Chondrocyte (in vitro differentiated cells): Measurements from ENCODE around the gene LDAH. TPM values are rescaled to one million over a fixed set of nuclear protein-coding genes. Genes with fewer than 3 reads are reported as not detected.

Source experiments
- DNase-seq: peaks from one replicate; pipeline ENCODE4 v3.0.0; 2021; ENCODE audit warnings: mixed read lengths, low spot score
- H3K27ac Mint-ChIP-seq: one replicate; pipeline ENCODE4 v1.8.0; 2021; ENCODE audit warnings: mild to moderate bottlenecking, moderate library complexity, mixed read lengths; ENCODE audit not compliant: unreplicated experiment
- H3K27me3 Mint-ChIP-seq: 2 replicates; pipeline ENCODE4 v1.8.0; 2021; ENCODE audit warnings: low read depth, mixed read lengths
- H3K36me3 Mint-ChIP-seq: 2 replicates; pipeline ENCODE4 v1.8.0; 2021; ENCODE audit warnings: low read depth, mixed read lengths
- H3K4me1 Mint-ChIP-seq: 2 replicates; pipeline ENCODE4 v1.8.0; 2021; ENCODE audit warnings: low read depth, mild to moderate bottlenecking, mixed read lengths
- H3K4me3 Mint-ChIP-seq: one replicate; pipeline ENCODE4 v1.8.0; 2021; ENCODE audit warnings: mild to moderate bottlenecking, moderate library complexity, mixed read lengths; ENCODE audit not compliant: unreplicated experiment
- H3K9me3 Mint-ChIP-seq: 2 replicates; pipeline ENCODE4 v1.8.0; 2021; ENCODE audit warnings: low read depth, mixed read lengths
- total RNA-seq: library from RNA; stranded (reverse); gene quantifications from 3 replicates; pipeline ENCODE4 v1.2.1, GENCODE V29; 2021
- TF ChIP-seq, protein P1 (sequence below): fragments of 200-600 bp; sonication (generic); IDR thresholded peaks from 2 replicates; pipeline ENCODE4 v1.5.0; 2021; ENCODE audit warnings: antibody characterized with exemption, mild to moderate bottlenecking, moderate library complexity

The LDAH gene
- total RNA-seq, 1 donor from 2014 or later, result 18.1 TPM

DNA sequence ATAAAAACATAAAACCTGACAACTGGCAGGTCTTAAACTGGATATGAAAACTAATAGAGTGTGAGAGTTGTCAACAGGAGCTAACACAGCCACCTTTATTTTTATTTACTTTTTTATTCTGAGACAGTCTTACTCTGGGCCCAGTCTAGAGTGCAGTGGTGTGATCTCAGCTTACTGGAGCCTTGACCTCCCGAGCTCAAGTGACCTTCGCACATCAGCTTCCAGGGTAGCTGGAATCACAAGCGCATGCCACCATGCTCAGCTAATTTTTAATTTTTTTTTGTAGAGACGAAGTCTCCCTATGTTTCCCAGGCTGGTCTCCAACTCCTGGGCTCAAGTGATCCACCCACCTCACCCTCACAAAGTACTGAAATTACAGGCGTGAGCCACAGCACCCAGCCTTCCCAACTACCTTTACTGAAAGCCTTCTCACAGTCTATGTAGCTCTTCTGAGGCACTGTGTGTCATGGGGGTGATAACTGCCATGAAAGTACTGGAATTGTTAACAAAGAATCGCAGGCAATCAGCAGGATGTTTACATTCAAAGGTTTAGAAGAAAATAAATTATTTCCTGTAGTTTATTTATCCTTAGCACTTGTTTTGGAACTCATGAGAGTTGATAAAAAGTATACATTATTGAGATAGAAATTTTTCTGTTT is 131.7 kb downstream of the LDAH start:
- Mint-ChIP-seq H3K27me3 (no peaks in the 10 kb centered on the region), H3K9me3 (peaks cover 2% of the 10 kb centered on the region), H3K27ac (no peak overlapping the region), H3K4me1 (peaks cover 15% of the 10 kb centered on the region), H3K4me3 (no peak overlapping the region), H3K36me3 (peaks cover 12% of the 10 kb centered on the region)
- no peak for DNase-seq
- TF ChIP-seq, protein P1, sequence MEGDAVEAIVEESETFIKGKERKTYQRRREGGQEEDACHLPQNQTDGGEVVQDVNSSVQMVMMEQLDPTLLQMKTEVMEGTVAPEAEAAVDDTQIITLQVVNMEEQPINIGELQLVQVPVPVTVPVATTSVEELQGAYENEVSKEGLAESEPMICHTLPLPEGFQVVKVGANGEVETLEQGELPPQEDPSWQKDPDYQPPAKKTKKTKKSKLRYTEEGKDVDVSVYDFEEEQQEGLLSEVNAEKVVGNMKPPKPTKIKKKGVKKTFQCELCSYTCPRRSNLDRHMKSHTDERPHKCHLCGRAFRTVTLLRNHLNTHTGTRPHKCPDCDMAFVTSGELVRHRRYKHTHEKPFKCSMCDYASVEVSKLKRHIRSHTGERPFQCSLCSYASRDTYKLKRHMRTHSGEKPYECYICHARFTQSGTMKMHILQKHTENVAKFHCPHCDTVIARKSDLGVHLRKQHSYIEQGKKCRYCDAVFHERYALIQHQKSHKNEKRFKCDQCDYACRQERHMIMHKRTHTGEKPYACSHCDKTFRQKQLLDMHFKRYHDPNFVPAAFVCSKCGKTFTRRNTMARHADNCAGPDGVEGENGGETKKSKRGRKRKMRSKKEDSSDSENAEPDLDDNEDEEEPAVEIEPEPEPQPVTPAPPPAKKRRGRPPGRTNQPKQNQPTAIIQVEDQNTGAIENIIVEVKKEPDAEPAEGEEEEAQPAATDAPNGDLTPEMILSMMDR, result no peak

DNA sequence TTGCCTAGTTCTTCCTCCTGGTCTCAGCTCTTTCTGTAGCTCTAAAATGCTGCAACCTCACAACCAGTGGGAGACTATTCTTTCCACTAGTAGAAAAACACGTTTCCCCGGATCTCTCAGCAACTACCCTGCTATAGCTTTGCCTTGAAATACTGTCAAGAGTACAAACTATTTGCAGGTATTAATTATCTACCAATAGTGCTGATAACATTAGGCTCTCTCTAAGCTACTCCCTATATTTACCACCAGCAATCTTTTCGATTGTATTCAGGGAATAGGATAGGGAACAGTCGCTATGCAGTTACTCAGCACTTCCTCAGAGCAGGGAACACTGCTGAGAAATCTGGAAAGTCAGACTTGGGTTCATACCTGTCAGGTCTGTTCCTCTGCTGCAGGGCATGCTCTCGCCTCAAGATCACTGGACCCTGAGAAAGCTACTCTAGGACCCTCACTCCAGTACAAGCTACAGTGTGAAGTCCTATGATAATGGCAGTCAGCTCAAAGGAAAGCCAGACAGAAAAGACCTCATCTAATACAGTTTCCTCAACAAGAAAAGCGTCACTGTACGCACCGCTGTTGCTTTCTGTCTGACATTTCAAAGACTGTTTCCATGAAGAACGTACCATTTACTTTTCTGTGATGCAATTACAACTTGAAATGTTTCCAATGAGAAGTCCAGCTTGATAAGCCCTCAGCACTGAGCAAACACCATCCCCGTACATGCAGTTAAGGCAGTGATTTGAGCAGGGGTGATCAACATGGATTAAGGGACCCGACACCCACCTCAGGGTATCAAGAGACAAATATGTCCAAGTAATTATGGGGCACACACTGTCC is 133.3 kb downstream of the LDAH start:
- Mint-ChIP-seq H3K36me3 (peaks cover 16% of the 10 kb centered on the region), H3K4me1 (peaks cover 10% of the 10 kb centered on the region), H3K4me3 (no peak overlapping the region), H3K27me3 (no peaks in the 10 kb centered on the region), H3K27ac (no peak overlapping the region), H3K9me3 (peaks cover 2% of the 10 kb centered on the region)
- TF ChIP-seq, protein P1, result no peak
- no peak for DNase-seq

GRCh38 chr2:20687260-20687832 is 135.6 kb downstream of the LDAH start:
- peaks cover 2% of the 10 kb centered on the region for H3K4me1 Mint-ChIP-seq
- peaks cover 21% of the 10 kb centered on the region for H3K36me3 Mint-ChIP-seq
- TF ChIP-seq, protein P1, result no peak
- no peak overlapping the region for H3K27ac Mint-ChIP-seq
- no peaks in the 10 kb centered on the region for H3K27me3 Mint-ChIP-seq
- no peak overlapping the region for H3K4me3 Mint-ChIP-seq
- H3K9me3 Mint-ChIP-seq, result peaks cover 2% of the 10 kb centered on the region
- no peak for DNase-seq

GRCh38 chr2:20684581-20685063 is 138.3 kb downstream of the LDAH start:
- no peak overlapping the region for H3K27ac Mint-ChIP-seq
- TF ChIP-seq, protein P1, result no peak
- peaks cover 2% of the 10 kb centered on the region for H3K9me3 Mint-ChIP-seq
- H3K4me3 Mint-ChIP-seq, result no peak overlapping the region
- H3K27me3 Mint-ChIP-seq, result no peaks in the 10 kb centered on the region
- no peak for DNase-seq
- H3K36me3 Mint-ChIP-seq, result peaks cover 26% of the 10 kb centered on the region
- H3K4me1 Mint-ChIP-seq, result peaks cover 10% of the 10 kb centered on the region

DNA sequence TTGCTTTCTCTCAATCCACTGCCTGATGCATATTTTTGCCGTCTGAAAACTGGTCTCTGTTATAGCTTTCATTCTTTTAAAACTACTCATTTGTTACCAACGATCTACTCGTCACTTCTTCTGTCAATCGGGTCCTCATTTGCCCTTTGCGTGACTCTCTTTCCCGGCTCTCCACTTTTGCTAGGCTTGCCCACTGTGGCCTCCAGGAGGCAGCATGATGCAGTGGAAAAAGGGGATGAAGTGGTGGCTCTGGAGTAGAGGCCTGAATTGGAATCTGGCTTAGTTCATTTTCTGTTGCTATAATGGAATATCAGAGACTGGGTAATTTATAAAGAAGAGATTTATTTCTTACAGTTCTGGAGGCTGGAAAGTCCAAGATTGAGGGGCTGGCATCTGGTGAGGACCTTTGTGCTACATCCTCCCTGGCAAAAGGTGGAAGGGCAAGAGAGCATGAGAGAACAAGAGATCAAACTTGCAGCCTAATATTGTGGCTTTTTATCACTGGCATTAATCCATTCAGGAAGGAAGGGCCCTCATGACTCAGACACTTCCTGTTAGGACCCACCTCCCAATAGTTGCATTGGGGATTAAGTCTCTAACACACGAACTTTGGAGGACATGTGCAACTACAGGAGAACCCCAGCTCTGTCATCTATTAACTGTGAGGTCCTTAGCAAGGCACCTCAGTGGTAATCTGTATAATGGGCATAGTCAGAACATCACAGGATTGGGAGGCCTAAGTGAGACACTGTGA is 140.6 kb downstream of the LDAH start:
- H3K27me3 Mint-ChIP-seq, result no peaks in the 10 kb centered on the region
- H3K27ac Mint-ChIP-seq, result peak overlapping the region; percentile 50
- no peak for DNase-seq
- H3K4me1 Mint-ChIP-seq, result peaks cover 10% of the 10 kb centered on the region
- TF ChIP-seq, protein P1, result peak; percentile 84
- no peak overlapping the region for H3K4me3 Mint-ChIP-seq
- H3K36me3 Mint-ChIP-seq, result peaks cover 16% of the 10 kb centered on the region
- H3K9me3 Mint-ChIP-seq, result no peaks in the 10 kb centered on the region
